Uterus (tissue), 4 donors: ENCODE results near the gene CHTF8. TPM values are rescaled to one million over a fixed set of nuclear protein-coding genes. Genes with fewer than 3 reads are reported as not detected.
A peak's percentile ranks its signal among the peaks of the same experiment; 100 is the strongest.
"Not testable (repeated sequence)": the region's sequence is repeated elsewhere in the genome, so short reads cannot be mapped to it uniquely, and the experiment has no call there.

Experiments used
- DNase-seq, 2 donors: peaks; one replicate each; pipeline ENCODE4 v3.0.0-alpha.2; 2019 to 2020
- H3K27ac ChIP-seq, 2 donors: fragments of 200-600 bp; sonication (generic); 1 replicate in 1 of 2; 2 replicates in 1 of 2; pipeline ENCODE4 v1.5.1; 2016 to 2018
- H3K27me3 ChIP-seq, 2 donors: fragments of 200-600 bp; sonication (generic); one replicate each; pipeline ENCODE4 v1.5.1; 2018 to 2019; ENCODE audit warnings: control low read depth in 1 of 2
- H3K36me3 ChIP-seq, 2 donors: fragments of 200-600 bp; sonication (generic); one replicate each; pipeline ENCODE4 v1.5.1; 2019; ENCODE audit warnings: control low read depth in 1 of 2
- H3K4me1 ChIP-seq, 2 donors: fragments of 200-600 bp; sonication (generic); one replicate each; pipeline ENCODE4 v1.5.1; 2018 to 2019; ENCODE audit warnings: control low read depth in 1 of 2
- H3K4me3 ChIP-seq, 2 donors: fragments of 200-600 bp; sonication (generic); 1 replicate in 1 of 2; 2 replicates in 1 of 2; pipeline ENCODE4 v1.5.1; 2018 to 2019; ENCODE audit warnings: mild to moderate bottlenecking in 1 of 2
- H3K9me3 ChIP-seq, 2 donors: fragments of 200-600 bp; sonication (generic); one replicate each; pipeline ENCODE4 v1.5.1; 2019; ENCODE audit warnings: control low read depth in 1 of 2
- CTCF ChIP-seq, 4 experiments: fragments of 200-600 bp in 2 of 4; fragments of 450-650 bp in 2 of 4; sonication (generic) in 2 of 4; IDR thresholded peaks; one replicate each; pipeline ENCODE4 v1.5.1; 2016 to 2019; ENCODE audit warnings: antibody characterized with exemption in 4 of 4, mild to moderate bottlenecking in 2 of 4, moderate library complexity in 1 of 4
- POLR2A ChIP-seq, 2 donors: fragments of 450-650 bp; IDR thresholded peaks; one replicate each; pipeline ENCODE4 v1.6.1; 2016; ENCODE audit warnings: antibody characterized with exemption in 2 of 2, mild to moderate bottlenecking in 1 of 2, moderate library complexity in 1 of 2
- intact Hi-C: fragments of 100-400 bp; cut with DNase I; formaldehyde crosslinking; loops from one replicate; pipeline ENCODE4 v1.15.1; 2023; ENCODE audit warnings: low total_unique reads
- total RNA-seq, 4 donors: library from RNA; depleted of rRNA in 3 of 4; stranded (reverse); fragments of >200 nt in 3 of 4; gene quantifications; one replicate each; pipeline versions ENCODE4 v1.1.0 to v1.2.4, GENCODE V29; 2014 to 2023
- donor health status: DM: yes; HTN: yes; CAD: no.

Gene CHTF8
- total RNA-seq, 4 donors from 2014 or later = 29.7 to 120 (median 65.3) TPM

- no peaks in the 10 kb centered on the region for H3K9me3 ChIP-seq
- intact Hi-C loops = no loop called here
- H3K27ac ChIP-seq = peak overlapping the region in 1 of 2 donors; percentile 92
- no peaks in the 10 kb centered on the region for H3K27me3 ChIP-seq
- no peaks in the 10 kb centered on the region for H3K36me3 ChIP-seq
- H3K4me1 ChIP-seq = peaks cover 0 to 12% of the 10 kb centered on the region in 2 donors
- TF ChIP-seq POLR2A (IDR thresholded peaks at IDR 0.05) (no peak), CTCF (IDR thresholded peaks at IDR 0.05) (no peak)
- H3K4me3 ChIP-seq = peak overlapping the region; percentile 82 to 98
- DNase-seq = no peak
Observed at GRCh38 chr16:69133373-69133954, 1.1 kb upstream of the CHTF8 start.

GRCh38 chr16:69131839-69132423 lies 457 bp downstream of the CHTF8 start:
- no peaks in the 10 kb centered on the region for H3K9me3 ChIP-seq
- peak; percentile 75 to 79 for DNase-seq
- no peaks in the 10 kb centered on the region for H3K27me3 ChIP-seq
- no peak for TF ChIP-seq CTCF (IDR thresholded peaks at IDR 0.05)
- no peak for TF ChIP-seq POLR2A (IDR thresholded peaks at IDR 0.05)
- peak overlapping the region; percentile 82 to 98 for H3K4me3 ChIP-seq
- no peaks in the 10 kb centered on the region for H3K36me3 ChIP-seq
- intact Hi-C loops = no loop called here
- H3K27ac ChIP-seq = peak overlapping the region; percentile 81 to 92
- H3K4me1 ChIP-seq = peaks cover 0 to 12% of the 10 kb centered on the region in 2 donors

- peaks cover 0 to 12% of the 10 kb centered on the region in 2 donors for H3K4me1 ChIP-seq
- no peak for TF ChIP-seq CTCF (IDR thresholded peaks at IDR 0.05)
- no peak for TF ChIP-seq POLR2A (IDR thresholded peaks at IDR 0.05)
- H3K36me3 ChIP-seq = no peaks in the 10 kb centered on the region
- DNase-seq = no peak
- peak overlapping the region; percentile 81 to 92 for H3K27ac ChIP-seq
- H3K4me3 ChIP-seq = peak overlapping the region; percentile 82 to 98
- intact Hi-C loops = no loop called here
- H3K27me3 ChIP-seq = no peaks in the 10 kb centered on the region
- no peaks in the 10 kb centered on the region for H3K9me3 ChIP-seq
Observed at GRCh38 chr16:69131167-69131838, 1.1 kb downstream of the CHTF8 start.

- intact Hi-C loops = no loop called here
- no peak for DNase-seq
- no peak overlapping the region for H3K27ac ChIP-seq
Observed at GRCh38 chr16:69130461-69130860, 1.9 kb downstream of the CHTF8 start.

GRCh38 chr16:69127966-69128510 lies 4.3 kb downstream of the CHTF8 start:
- no peaks in the 10 kb centered on the region for H3K9me3 ChIP-seq
- no peak for TF ChIP-seq POLR2A (IDR thresholded peaks at IDR 0.05)
- TF ChIP-seq CTCF (IDR thresholded peaks at IDR 0.05) = no peak
- H3K27me3 ChIP-seq = no peaks in the 10 kb centered on the region
- H3K27ac ChIP-seq = no peak overlapping the region
- no peak for DNase-seq
- intact Hi-C loops = no loop called here
- H3K4me1 ChIP-seq = peaks cover 0 to 12% of the 10 kb centered on the region in 2 donors
- H3K36me3 ChIP-seq = no peaks in the 10 kb centered on the region
- H3K4me3 ChIP-seq = no peak overlapping the region

More at GRCh38 chr16:69130461-69130860, 1.9 kb downstream of the CHTF8 start:
- no peaks in the 10 kb centered on the region for H3K9me3 ChIP-seq
- no peak overlapping the region for H3K4me3 ChIP-seq
- no peaks in the 10 kb centered on the region for H3K27me3 ChIP-seq
- H3K4me1 ChIP-seq = peaks cover 0 to 12% of the 10 kb centered on the region in 2 donors
- no peaks in the 10 kb centered on the region for H3K36me3 ChIP-seq
- no peak for TF ChIP-seq POLR2A (IDR thresholded peaks at IDR 0.05)

GRCh38 chr16:69126801-69127200 lies 5.6 kb downstream of the CHTF8 start:
- H3K9me3 ChIP-seq, H3K27ac ChIP-seq, H3K27me3 ChIP-seq, H3K36me3 ChIP-seq, DNase-seq, H3K4me3 ChIP-seq, intact Hi-C loops: not testable (repeated sequence)
- H3K4me1 ChIP-seq = peaks cover 0 to 12% of the 10 kb centered on the region in 2 donors
